ENCODE data around the gene CELF5. TPM values are rescaled to one million over a fixed set of nuclear protein-coding genes. Genes with fewer than 3 reads are reported as not detected.
"Not testable (repeated sequence)": the region's sequence is repeated elsewhere in the genome, so short reads cannot be mapped to it uniquely, and the experiment has no call there.

The CELF5 gene
- total RNA-seq, 2 experiments from 2014 or later: 0.55 to 0.61 TPM

GRCh38 chr19:3192228-3192635, 32.2 kb upstream of the CELF5 start:
- ChIA-PET CTCF (no interaction called here), POLR2A (no interaction called here)
- no peak overlapping the region for H3K27ac Mint-ChIP-seq
- no peak overlapping the region for H3K4me3 Mint-ChIP-seq
- peaks cover 27% of the 10 kb centered on the region for H3K4me1 Mint-ChIP-seq (ENCODE audit: low read depth)
- DNase-seq (no peak), ATAC-seq (no peak)
- H3K36me3 Mint-ChIP-seq (ENCODE audit: low read depth): peaks cover 14% of the 10 kb centered on the region
- no peaks in the 10 kb centered on the region for H3K9me3 Mint-ChIP-seq (ENCODE audit: insufficient read depth)
- no peaks in the 10 kb centered on the region for H3K27me3 Mint-ChIP-seq (ENCODE audit: low read depth)

GRCh38 chr19:3192684-3193083, 31.8 kb upstream of the CELF5 start:
- ChIA-PET CTCF (no interaction called here), POLR2A (no interaction called here)
- Mint-ChIP-seq H3K27ac (no peak overlapping the region), H3K4me3 (no peak overlapping the region), H3K9me3 (ENCODE audit: insufficient read depth) (no peaks in the 10 kb centered on the region), H3K4me1 (ENCODE audit: low read depth) (peaks cover 23% of the 10 kb centered on the region), H3K27me3 (ENCODE audit: low read depth) (no peaks in the 10 kb centered on the region), H3K36me3 (ENCODE audit: low read depth) (peaks cover 14% of the 10 kb centered on the region)
- no peak for DNase-seq
- no peak for ATAC-seq

- Mint-ChIP-seq H3K27me3 (ENCODE audit: low read depth) (no peaks in the 10 kb centered on the region), H3K4me3 (no peak overlapping the region), H3K27ac (no peak overlapping the region), H3K9me3 (ENCODE audit: insufficient read depth) (no peaks in the 10 kb centered on the region), H3K36me3 (ENCODE audit: low read depth) (peaks cover 11% of the 10 kb centered on the region), H3K4me1 (ENCODE audit: low read depth) (peaks cover 15% of the 10 kb centered on the region)
- ATAC-seq: no peak
- POLR2A ChIA-PET: no interaction called here
- CTCF ChIA-PET: no interaction called here
- DNase-seq: no peak
Measured at GRCh38 chr19:3193256-3194105, 31.0 kb upstream of the CELF5 start.

GRCh38 chr19:3194106-3195087, 30.1 kb upstream of the CELF5 start:
- DNase-seq (no peak), ATAC-seq (no peak)
- Mint-ChIP-seq H3K27me3 (ENCODE audit: low read depth) (no peaks in the 10 kb centered on the region), H3K4me1 (ENCODE audit: low read depth) (peaks cover 6% of the 10 kb centered on the region), H3K27ac (no peak overlapping the region), H3K9me3 (ENCODE audit: insufficient read depth) (no peaks in the 10 kb centered on the region), H3K36me3 (ENCODE audit: low read depth) (peaks cover 8% of the 10 kb centered on the region), H3K4me3 (no peak overlapping the region)
- CTCF ChIA-PET: no interaction called here
- POLR2A ChIA-PET: no interaction called here

- Mint-ChIP-seq H3K27ac (no peak overlapping the region), H3K4me1 (ENCODE audit: low read depth) (no peaks in the 10 kb centered on the region), H3K36me3 (ENCODE audit: low read depth) (peaks cover 5% of the 10 kb centered on the region), H3K4me3 (no peak overlapping the region), H3K9me3 (ENCODE audit: insufficient read depth) (no peaks in the 10 kb centered on the region), H3K27me3 (ENCODE audit: low read depth) (no peaks in the 10 kb centered on the region)
- ChIA-PET POLR2A (no interaction called here), CTCF (no interaction called here)
- ATAC-seq: no peak
- no peak for DNase-seq
Measured at GRCh38 chr19:3196064-3196932, 28.2 kb upstream of the CELF5 start.

GRCh38 chr19:3196933-3197205, 27.6 kb upstream of the CELF5 start:
- no peak for ATAC-seq
- ChIA-PET CTCF (no interaction called here), POLR2A (no interaction called here)
- no peak for DNase-seq
- no peaks in the 10 kb centered on the region for H3K9me3 Mint-ChIP-seq (ENCODE audit: insufficient read depth)
- H3K4me3 Mint-ChIP-seq: no peak overlapping the region
- H3K36me3 Mint-ChIP-seq (ENCODE audit: low read depth): peaks cover 5% of the 10 kb centered on the region
- H3K4me1 Mint-ChIP-seq (ENCODE audit: low read depth): no peaks in the 10 kb centered on the region
- H3K27ac Mint-ChIP-seq: no peak overlapping the region
- no peaks in the 10 kb centered on the region for H3K27me3 Mint-ChIP-seq (ENCODE audit: low read depth)

- DNase-seq (no peak), ATAC-seq (no peak)
- H3K4me1 Mint-ChIP-seq (ENCODE audit: low read depth): no peaks in the 10 kb centered on the region
- no peak overlapping the region for H3K4me3 Mint-ChIP-seq
- peaks cover 2% of the 10 kb centered on the region for H3K36me3 Mint-ChIP-seq (ENCODE audit: low read depth)
- H3K9me3 Mint-ChIP-seq (ENCODE audit: insufficient read depth): no peaks in the 10 kb centered on the region
- CTCF ChIA-PET: no interaction called here
- no peak overlapping the region for H3K27ac Mint-ChIP-seq
- POLR2A ChIA-PET: no interaction called here
- H3K27me3 Mint-ChIP-seq (ENCODE audit: low read depth): no peaks in the 10 kb centered on the region
Measured at GRCh38 chr19:3198901-3199700, 25.4 kb upstream of the CELF5 start.

- no peak for ATAC-seq
- H3K27me3 Mint-ChIP-seq (ENCODE audit: low read depth): no peaks in the 10 kb centered on the region
- ChIA-PET POLR2A (no interaction called here), CTCF (no interaction called here)
- H3K27ac Mint-ChIP-seq: no peak overlapping the region
- H3K36me3 Mint-ChIP-seq (ENCODE audit: low read depth): no peaks in the 10 kb centered on the region
- no peak overlapping the region for H3K4me3 Mint-ChIP-seq
- no peak for DNase-seq
- H3K9me3 Mint-ChIP-seq (ENCODE audit: insufficient read depth): no peaks in the 10 kb centered on the region
- no peaks in the 10 kb centered on the region for H3K4me1 Mint-ChIP-seq (ENCODE audit: low read depth)
Measured at GRCh38 chr19:3201072-3201700, 23.3 kb upstream of the CELF5 start.

GRCh38 chr19:3201911-3202310, 22.6 kb upstream of the CELF5 start:
- ATAC-seq (no peak), DNase-seq (no peak)
- Mint-ChIP-seq H3K9me3 (ENCODE audit: insufficient read depth) (no peaks in the 10 kb centered on the region), H3K36me3 (ENCODE audit: low read depth) (no peaks in the 10 kb centered on the region), H3K4me3 (no peak overlapping the region), H3K27ac (no peak overlapping the region), H3K4me1 (ENCODE audit: low read depth) (no peaks in the 10 kb centered on the region), H3K27me3 (ENCODE audit: low read depth) (no peaks in the 10 kb centered on the region)
- ChIA-PET CTCF (no interaction called here), POLR2A (no interaction called here)

GRCh38 chr19:3202346-3202745, 22.1 kb upstream of the CELF5 start:
- Mint-ChIP-seq H3K4me3 (no peak overlapping the region), H3K27ac (no peak overlapping the region), H3K36me3 (ENCODE audit: low read depth) (no peaks in the 10 kb centered on the region), H3K4me1 (ENCODE audit: low read depth) (no peaks in the 10 kb centered on the region), H3K27me3 (ENCODE audit: low read depth) (no peaks in the 10 kb centered on the region), H3K9me3 (ENCODE audit: insufficient read depth) (no peaks in the 10 kb centered on the region)
- ChIA-PET CTCF (no interaction called here), POLR2A (no interaction called here)
- ATAC-seq: no peak
- no peak for DNase-seq

- DNase-seq; H3K27me3 Mint-ChIP-seq (ENCODE audit: low read depth); ATAC-seq; H3K36me3 Mint-ChIP-seq (ENCODE audit: low read depth); CTCF ChIA-PET; POLR2A ChIA-PET; H3K4me1 Mint-ChIP-seq (ENCODE audit: low read depth); H3K27ac Mint-ChIP-seq; H3K9me3 Mint-ChIP-seq (ENCODE audit: insufficient read depth); H3K4me3 Mint-ChIP-seq: not testable (repeated sequence)
Measured at GRCh38 chr19:3202895-3203294, 21.6 kb upstream of the CELF5 start.

Measured in activated CD8-positive, alpha-beta T cell treated with anti-CD3 and anti-CD28 coated beads, Interleukin-2, amount 10 ng/mL, durations not matched to agents 7 days and 5 days (primary cell).